Measurements from ENCODE around the gene SIRPD. TPM values are rescaled to one million over a fixed set of nuclear protein-coding genes. Genes with fewer than 3 reads are reported as not detected.

SIRPD gene
- total RNA-seq, 1 donor from 2014 or later: not detected

DNA sequence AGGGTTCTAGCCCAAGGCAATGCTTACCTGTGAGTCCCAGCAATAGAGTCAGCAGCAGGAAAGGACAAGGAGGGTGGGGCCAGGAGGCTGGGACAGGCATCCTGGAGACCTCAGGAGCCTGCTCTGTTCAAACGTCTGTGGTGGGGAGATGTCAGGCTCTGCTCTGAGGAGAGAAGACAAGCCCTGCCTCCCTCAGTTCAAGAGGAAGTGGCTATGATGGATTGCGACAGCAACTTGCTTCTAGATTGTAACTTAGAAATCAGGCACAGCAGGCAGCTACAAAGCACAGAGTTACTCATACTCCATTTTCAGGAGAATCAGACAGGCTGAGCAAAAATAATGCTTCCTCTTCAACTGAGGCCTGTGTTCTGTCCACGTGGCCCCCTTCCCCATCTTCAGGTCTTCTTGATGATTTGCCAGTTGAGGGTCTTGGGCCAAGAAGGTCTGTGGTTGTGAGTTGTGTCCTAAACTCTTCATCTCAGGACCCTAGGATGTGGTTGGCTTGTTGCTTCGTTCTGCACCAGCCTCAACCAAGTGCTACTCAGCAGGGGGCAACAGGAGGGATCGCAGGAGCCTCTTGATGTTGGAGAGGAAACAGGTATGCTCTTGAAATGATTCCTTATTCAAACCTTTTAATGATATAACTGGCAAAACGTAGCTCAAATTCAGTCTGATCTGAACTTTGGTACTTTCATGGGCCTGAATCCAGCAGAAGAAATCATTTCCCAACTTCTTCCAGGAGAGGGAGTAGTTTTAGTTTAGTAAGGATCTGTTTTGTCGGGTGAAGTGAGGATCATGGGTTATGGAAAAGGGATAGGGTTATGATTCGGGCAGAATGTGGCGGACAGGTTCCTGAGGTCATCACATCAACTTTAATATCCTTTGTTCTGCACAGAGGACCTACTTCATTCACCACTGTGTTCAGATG is 31.3 kb upstream of the SIRPD start:
- H4K20me1 ChIP-seq (ENCODE audit: low read depth): no peaks in the 10 kb centered on the region
- H3K27me3 ChIP-seq: no peaks in the 10 kb centered on the region
- no peak overlapping the region for H3K27ac ChIP-seq
- no peak overlapping the region for H3K9ac ChIP-seq
- Mint-ChIP-seq H3K27ac (no peak overlapping the region), H3K4me3 (no peak overlapping the region), H3K27me3 (ENCODE audit: insufficient read depth, low read depth) (no peaks in the 10 kb centered on the region), H3K9me3 (no peaks in the 10 kb centered on the region), H3K4me1 (no peaks in the 10 kb centered on the region), H3K36me3 (no peaks in the 10 kb centered on the region)
- H3K4me2 ChIP-seq: no peak overlapping the region
- no peak for DNase-seq (ENCODE audit: low spot score)
- no peaks in the 10 kb centered on the region for H3K36me3 ChIP-seq
- no peaks in the 10 kb centered on the region for H3K9me3 ChIP-seq (ENCODE audit: low read depth)
- no peaks in the 10 kb centered on the region for H3F3A ChIP-seq (ENCODE audit: low read depth)
- no peak overlapping the region for H2AFZ ChIP-seq (replicated peaks)
- H3K4me3 ChIP-seq: no peak overlapping the region
- H3K4me1 ChIP-seq: no peaks in the 10 kb centered on the region
- no peaks in the 10 kb centered on the region for H3K79me2 ChIP-seq (ENCODE audit: low read depth)
- TF ChIP-seq, protein P1, sequence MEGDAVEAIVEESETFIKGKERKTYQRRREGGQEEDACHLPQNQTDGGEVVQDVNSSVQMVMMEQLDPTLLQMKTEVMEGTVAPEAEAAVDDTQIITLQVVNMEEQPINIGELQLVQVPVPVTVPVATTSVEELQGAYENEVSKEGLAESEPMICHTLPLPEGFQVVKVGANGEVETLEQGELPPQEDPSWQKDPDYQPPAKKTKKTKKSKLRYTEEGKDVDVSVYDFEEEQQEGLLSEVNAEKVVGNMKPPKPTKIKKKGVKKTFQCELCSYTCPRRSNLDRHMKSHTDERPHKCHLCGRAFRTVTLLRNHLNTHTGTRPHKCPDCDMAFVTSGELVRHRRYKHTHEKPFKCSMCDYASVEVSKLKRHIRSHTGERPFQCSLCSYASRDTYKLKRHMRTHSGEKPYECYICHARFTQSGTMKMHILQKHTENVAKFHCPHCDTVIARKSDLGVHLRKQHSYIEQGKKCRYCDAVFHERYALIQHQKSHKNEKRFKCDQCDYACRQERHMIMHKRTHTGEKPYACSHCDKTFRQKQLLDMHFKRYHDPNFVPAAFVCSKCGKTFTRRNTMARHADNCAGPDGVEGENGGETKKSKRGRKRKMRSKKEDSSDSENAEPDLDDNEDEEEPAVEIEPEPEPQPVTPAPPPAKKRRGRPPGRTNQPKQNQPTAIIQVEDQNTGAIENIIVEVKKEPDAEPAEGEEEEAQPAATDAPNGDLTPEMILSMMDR (IDR thresholded peaks at IDR 0.05): no peak
- TF ChIP-seq EZH2 (IDR thresholded peaks at IDR 0.05): no peak
- no peak for TF ChIP-seq EZH2phosphoT487 (IDR thresholded peaks at IDR 0.05)

GRCh38 chr20:1587781-1588532 is 30.5 kb upstream of the SIRPD start:
- Mint-ChIP-seq H3K36me3 (no peaks in the 10 kb centered on the region), H3K27ac (no peak overlapping the region)

DNA sequence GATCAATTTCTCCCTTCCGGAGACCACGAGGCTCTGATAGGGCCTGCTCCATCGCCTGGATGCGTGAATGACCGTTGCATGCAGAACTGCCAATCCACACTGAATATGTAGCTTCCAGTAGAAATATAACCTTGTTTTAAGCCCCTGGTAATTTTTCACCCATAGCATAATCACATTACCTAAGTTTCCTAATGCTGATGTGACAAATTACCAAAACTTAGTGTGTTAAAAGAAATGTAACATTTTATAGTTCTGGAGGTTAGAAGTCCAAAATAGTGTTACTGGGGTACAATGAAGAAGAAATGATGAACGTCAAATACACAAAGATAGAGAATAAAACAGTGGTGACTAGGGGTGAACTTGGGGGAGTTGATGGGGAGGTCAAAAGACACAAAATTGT is 22.0 kb upstream of the SIRPD start:
- H3K4me1 ChIP-seq: no peaks in the 10 kb centered on the region
- H3K4me1 Mint-ChIP-seq: no peaks in the 10 kb centered on the region
- no peak overlapping the region for H3K4me2 ChIP-seq
- H3K79me2 ChIP-seq (ENCODE audit: low read depth): no peaks in the 10 kb centered on the region
- no peaks in the 10 kb centered on the region for H3K9me3 Mint-ChIP-seq
- H3K27me3 ChIP-seq: no peaks in the 10 kb centered on the region
- H3K27me3 Mint-ChIP-seq (ENCODE audit: insufficient read depth, low read depth): peaks cover 2% of the 10 kb centered on the region
- H3K27ac Mint-ChIP-seq: no peak overlapping the region
- no peak overlapping the region for H2AFZ ChIP-seq (replicated peaks)
- H3K4me3 ChIP-seq: no peak overlapping the region
- TF ChIP-seq EZH2 (IDR thresholded peaks at IDR 0.05) (no peak), EZH2phosphoT487 (IDR thresholded peaks at IDR 0.05) (no peak)
- TF ChIP-seq, protein P1 (IDR thresholded peaks at IDR 0.05): no peak
- H3K27ac ChIP-seq: no peak overlapping the region
- no peak overlapping the region for H3K4me3 Mint-ChIP-seq
- H4K20me1 ChIP-seq (ENCODE audit: low read depth): no peaks in the 10 kb centered on the region
- H3K9me3 ChIP-seq (ENCODE audit: low read depth): no peaks in the 10 kb centered on the region
- no peaks in the 10 kb centered on the region for H3K36me3 ChIP-seq
- H3F3A ChIP-seq (ENCODE audit: low read depth): no peaks in the 10 kb centered on the region
- H3K9ac ChIP-seq: no peak overlapping the region
- no peaks in the 10 kb centered on the region for H3K36me3 Mint-ChIP-seq
- no peak for DNase-seq (ENCODE audit: low spot score)

More at GRCh38 chr20:1587781-1588532, 30.5 kb upstream of the SIRPD start:
- Mint-ChIP-seq H3K4me1 (no peaks in the 10 kb centered on the region), H3K9me3 (no peaks in the 10 kb centered on the region), H3K27me3 (ENCODE audit: insufficient read depth, low read depth) (no peaks in the 10 kb centered on the region), H3K4me3 (no peak overlapping the region)
- Histone ChIP-seq H3K79me2 (ENCODE audit: low read depth) (no peaks in the 10 kb centered on the region), H3K4me3 (no peak overlapping the region), H3K27ac (no peak overlapping the region), H3K4me2 (no peak overlapping the region), H3K9me3 (ENCODE audit: low read depth) (no peaks in the 10 kb centered on the region), H3K9ac (no peak overlapping the region), H3K27me3 (no peaks in the 10 kb centered on the region), H3K4me1 (no peaks in the 10 kb centered on the region), H3F3A (ENCODE audit: low read depth) (no peaks in the 10 kb centered on the region), H3K36me3 (no peaks in the 10 kb centered on the region), H4K20me1 (ENCODE audit: low read depth) (no peaks in the 10 kb centered on the region), H2AFZ (replicated peaks) (no peak overlapping the region)
- no peak for TF ChIP-seq EZH2phosphoT487 (IDR thresholded peaks at IDR 0.05)
- no peak for TF ChIP-seq EZH2 (IDR thresholded peaks at IDR 0.05)
- TF ChIP-seq, protein P1 (IDR thresholded peaks at IDR 0.05): no peak
- no peak for DNase-seq (ENCODE audit: low spot score)
